K562 (cell line): Measurements from ENCODE around the gene STPG4. TPM values are rescaled to one million over a fixed set of nuclear protein-coding genes. Genes with fewer than 3 reads are reported as not detected.
A peak's percentile ranks its signal among the peaks of the same experiment; 100 is the strongest.

Experiments used
- ATAC-seq: fragments of 200-7000 bp; cut with Tn5 transposase; 3 replicates; pipeline ENCODE4 v1.9.1; 2020; ENCODE audit warnings: moderate library complexity
- BruUV-seq: library from RNA; stranded (reverse); fragments of 400-500 nt; replicated peaks from 2 replicates; lab custom pipeline; 2021; lab: Mats Ljungman, UMichigan
- CTCF ChIA-PET: fragments of 300-600 bp; formaldehyde crosslinking; extraction: SDS; loops from one replicate; lab custom pipeline; 2021; ENCODE audit warnings: low intra/inter-chr PET ratio; lab: Yijun Ruan, JAX
- POLR2A ChIA-PET: fragments of 300-600, 350-650 bp; sonication (Branson Sonifier 250); formaldehyde crosslinking; extraction: SDS; loops from one replicate; lab custom pipeline; 2021; ENCODE audit warnings: antibody characterized with exemption, inconsistent platforms; lab: Yijun Ruan, JAX
- DNase-seq, 4 experiments: peaks; one replicate each; pipeline versions ENCODE4 v3.0.0 to v3.0.0-alpha.2; 2011 to 2018; ENCODE audit warnings: low spot score in 3 of 4, mixed read lengths in 3 of 4; ENCODE audit errors: extremely low read depth in 1 of 4
- FAIRE-seq: peaks from 2 replicates; lab custom pipeline; 2011; peaks lifted over from hg19 to GRCh38; lab: Jason Lieb, UNC
- H2AFZ ChIP-seq: 2 replicates; pipeline ENCODE4 v1.6.0; 2011; ENCODE audit warnings: low read depth, low read length, control low read depth, inconsistent platforms
- H3K27ac ChIP-seq: fragments of 200-600 bp; 3 replicates; pipeline ENCODE4 v1.8.0; 2011; ENCODE audit warnings: low read depth, mild to moderate bottlenecking, control low read depth, inconsistent platforms, low read length, moderate library complexity, mixed read lengths; ENCODE audit errors: extremely low read depth
- H3K27me3 ChIP-seq, 2 experiments: fragments of 300-600 bp in 1 of 2; 2 replicates in 1 of 2; 3 replicates in 1 of 2; pipeline versions ENCODE4 v1.6.0 to v1.8.0; 2011; ENCODE audit warnings: inconsistent platforms in 2 of 2, low read length in 2 of 2, mild to moderate bottlenecking in 1 of 2, mixed read lengths in 1 of 2, moderate library complexity in 1 of 2; ENCODE audit not compliant: control insufficient read depth in 2 of 2, insufficient read depth in 2 of 2
- H3K36me3 ChIP-seq: fragments of 300-600 bp; 3 replicates; pipeline ENCODE4 v1.8.0; 2011; ENCODE audit warnings: mild to moderate bottlenecking, low read length, inconsistent platforms; ENCODE audit not compliant: control insufficient read depth, insufficient read depth
- H3K4me1 ChIP-seq, 2 experiments: fragments of 200-600 bp in 1 of 2; replicated peaks in 1 of 2; 2 replicates in 1 of 2; 3 replicates in 1 of 2; pipeline versions ENCODE4 v1.5.1 to v1.8.0; 2011; ENCODE audit warnings: inconsistent platforms in 2 of 2, low read length in 2 of 2, mild to moderate bottlenecking in 1 of 2, mixed read lengths in 1 of 2, moderate library complexity in 1 of 2; ENCODE audit not compliant: control insufficient read depth in 2 of 2, insufficient read depth in 2 of 2
- H3K4me2 ChIP-seq: 2 replicates; pipeline ENCODE4 v1.6.1; 2011; ENCODE audit warnings: low read length, control low read depth, inconsistent platforms, mixed read lengths; ENCODE audit not compliant: insufficient read depth
- H3K4me3 ChIP-seq: fragments of 200-600 bp; sonication (generic), shearing (Covaris generic); 2 replicates; pipeline ENCODE4 v1.5.1; 2016; ENCODE audit warnings: control low read depth, inconsistent platforms
- H3K79me2 ChIP-seq: fragments of 200-600 bp; 3 replicates; pipeline ENCODE4 v1.8.0; 2011; ENCODE audit warnings: low read length, inconsistent platforms; ENCODE audit not compliant: control insufficient read depth, insufficient read depth
- H3K9ac ChIP-seq, 2 experiments: 2 replicates each; pipeline versions ENCODE4 v1.6.0 to v1.6.1; 2011; ENCODE audit warnings: low read depth in 2 of 2, low read length in 2 of 2, control low read depth in 1 of 2, inconsistent platforms in 1 of 2, mild to moderate bottlenecking in 1 of 2, mixed read lengths in 1 of 2; ENCODE audit not compliant: insufficient read depth in 1 of 2
- H3K9me1 ChIP-seq: one replicate; pipeline ENCODE4 v1.6.0; 2011; ENCODE audit warnings: inconsistent platforms, mild to moderate bottlenecking, low read length, moderate library complexity; ENCODE audit not compliant: control insufficient read depth, insufficient read depth
- H3K9me3 ChIP-seq: replicated peaks from 2 replicates; pipeline ENCODE4 v1.5.1; 2011; ENCODE audit warnings: low read depth, low read length, inconsistent platforms; ENCODE audit not compliant: control insufficient read depth, insufficient read depth
- H4K20me1 ChIP-seq: replicated peaks from 2 replicates; pipeline ENCODE4 v1.6.1; 2011; ENCODE audit warnings: low read length, inconsistent platforms, mixed read lengths; ENCODE audit not compliant: control insufficient read depth, insufficient read depth
- CLOCK ChIP-seq: fragments of 250-450 bp; sonication (Bioruptor Pico); IDR thresholded peaks from 2 replicates; pipeline ENCODE4 v1.4.0; 2020; ENCODE audit warnings: mild to moderate bottlenecking, moderate library complexity, borderline replicate concordance
- FOXP1 ChIP-seq: sonication (generic); formaldehyde crosslinking; IDR thresholded peaks from 2 replicates; pipeline ENCODE4 v1.8.0; 2022; ENCODE audit warnings: mild to moderate bottlenecking, missing genetic modification reagents
- MEF2A ChIP-seq: IDR thresholded peaks from 2 replicates; pipeline ENCODE4 v1.6.1; 2011; ENCODE audit warnings: low read depth, mild to moderate bottlenecking, low read length, moderate library complexity; ENCODE audit not compliant: control insufficient read depth
- MEF2D ChIP-seq: conservative IDR thresholded peaks from 2 replicates; pipeline ENCODE4 v1.6.1; 2016; ENCODE audit warnings: low read depth, missing genetic modification characterization, missing compliant biosample characterization
- RFX1 ChIP-seq: fragments of 450-650 bp; IDR thresholded peaks from 2 replicates; pipeline ENCODE4 v1.6.1; 2016; ENCODE audit warnings: mild to moderate bottlenecking, moderate library complexity
- ZNF134 ChIP-seq: fragments of 250-450 bp; sonication (Bioruptor Pico); conservative IDR thresholded peaks from 2 replicates; pipeline ENCODE4 v1.4.0; 2020
- WGBS: fragments of 100-300 bp; shearing (Covaris generic); methylation state at CpG from one replicate; pipeline ENCODE4 v1.1.6; 2016; ENCODE audit warnings: low coverage, mixed read lengths; ENCODE audit not compliant: insufficient coverage; ENCODE audit errors: missing lambda C conversion rate; 5-methylcytosine and 5-hydroxymethylcytosine counted together
- in situ Hi-C: fragments of 300-500 bp; cut with MboI; formaldehyde crosslinking; loops from 4 replicates; pipeline ENCODE4 v1.15.0; 2018; ENCODE audit warnings: inconsistent platforms, mixed read lengths
- intact Hi-C: fragments of 100-400 bp; cut with micrococcal nuclease; formaldehyde crosslinking; loops from 2 replicates; pipeline ENCODE4 v1.14.2; 2022
- polyA plus RNA-seq, 8 experiments: library from polyadenylated mRNA; depleted of rRNA in 4 of 8; stranded (reverse) in 5 of 8; unstranded in 3 of 8; fragments of >200 nt; fragmentation: Nextera tagmentation in 2 of 8; fragmentation: Illumina TruSeq in 1 of 8; extraction: Ambion mirVana in 2 of 8; extraction: Trizol in 1 of 8; gene quantifications; 2 replicates each; pipeline versions ENCODE4 v1.2.1 to v1.2.3, GENCODE V29; 2011 to 2014; ENCODE audit warnings: inconsistent platforms in 1 of 8, missing spikeins in 1 of 8
- total RNA-seq, 7 experiments: library from RNA; depleted of rRNA in 6 of 7; stranded (reverse); fragments of >200 nt in 6 of 7; fragmentation: Illumina TruSeq in 2 of 7; extraction: Trizol in 2 of 7; gene quantifications; 2 replicates each; pipeline versions ENCODE4 v1.2.1 to v1.2.3, GENCODE V29; 2011 to 2021; ENCODE audit warnings: low replicate concordance in 1 of 7

The STPG4 gene
- total and polyA plus RNA-seq, 9 of the 15 experiments (the other 6 are each of a cell fraction or from before 2014, with no cell fraction given) = 0.10 to 0.68 (median 0.22) TPM; not detected in 6

DNA sequence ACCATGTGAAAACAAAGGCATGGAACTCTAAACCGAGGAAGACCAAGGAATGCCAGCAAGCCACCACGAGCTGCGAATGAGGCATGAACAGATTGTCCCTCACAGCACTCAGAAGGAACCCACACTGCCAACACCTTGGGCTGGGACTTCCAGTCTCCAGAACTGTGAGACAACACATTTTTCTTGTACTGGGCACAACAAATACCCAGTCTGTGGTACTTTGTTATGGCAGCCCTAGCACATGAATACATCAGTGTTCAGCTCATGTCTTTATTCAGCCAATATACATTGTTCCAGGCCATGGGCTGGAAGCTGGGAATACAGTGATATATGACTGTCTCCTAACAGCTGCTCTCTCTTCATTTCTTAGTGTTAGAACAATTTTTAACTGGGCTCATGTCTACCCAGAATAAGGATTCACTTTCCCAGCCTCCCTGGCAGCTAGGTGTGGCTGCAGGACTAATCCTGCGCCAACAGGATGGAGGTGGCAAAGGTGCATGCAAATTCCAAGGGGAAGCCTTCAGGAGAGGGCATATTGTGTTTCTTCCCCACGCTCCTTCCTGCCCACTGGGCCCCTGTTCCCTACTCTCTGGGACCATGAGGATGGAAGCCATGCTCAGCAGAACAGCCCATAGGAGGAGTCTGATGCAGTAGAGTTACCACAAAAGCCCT is 59.6 kb downstream of the STPG4 start:
- H3K9ac ChIP-seq = no peak overlapping the region
- TF ChIP-seq FOXP1 (no peak), RFX1 (no peak), MEF2A (no peak), CLOCK (CRISPR knock-in tag) (no peak), MEF2D (tag) (no peak), ZNF134 (CRISPR knock-in tag) (no peak)
- intact Hi-C loops (no loop called here), in situ Hi-C loops (no loop called here)
- FAIRE-seq (no peak), DNase-seq (no peak), ATAC-seq (no peak)
- H3K36me3 ChIP-seq = no peaks in the 10 kb centered on the region
- 32% methylated on average over 5 of the region's 5 CpGs for WGBS
- POLR2A ChIA-PET = interaction anchor here (0.7 kb wide), 1 partner anchor 336 kb away, joined by 3 read pairs; no protein-coding TSS in a partner anchor
- H3K27ac ChIP-seq = no peak overlapping the region
- H3K9me3 ChIP-seq = no peaks in the 10 kb centered on the region
- H3K4me2 ChIP-seq = no peak overlapping the region
- no TSS peak for BruUV-seq
- H3K4me1 ChIP-seq = no peaks in the 10 kb centered on the region; a peak in 1 of 5 replicates
- peak overlapping the region; percentile 3; the same call in 1 of the 2 replicates for H2AFZ ChIP-seq
- H3K9me1 ChIP-seq = no peaks in the 10 kb centered on the region
- no peaks in the 10 kb centered on the region for H4K20me1 ChIP-seq
- no peaks in the 10 kb centered on the region for H3K27me3 ChIP-seq
- CTCF ChIA-PET = no interaction called here
- H3K79me2 ChIP-seq = no peaks in the 10 kb centered on the region
- H3K4me3 ChIP-seq = no peak overlapping the region
